ENCODE results near the gene PLSCR1.
A peak's percentile ranks its signal among the peaks of the same experiment; 100 is the strongest.

The PLSCR1 gene

DNA sequence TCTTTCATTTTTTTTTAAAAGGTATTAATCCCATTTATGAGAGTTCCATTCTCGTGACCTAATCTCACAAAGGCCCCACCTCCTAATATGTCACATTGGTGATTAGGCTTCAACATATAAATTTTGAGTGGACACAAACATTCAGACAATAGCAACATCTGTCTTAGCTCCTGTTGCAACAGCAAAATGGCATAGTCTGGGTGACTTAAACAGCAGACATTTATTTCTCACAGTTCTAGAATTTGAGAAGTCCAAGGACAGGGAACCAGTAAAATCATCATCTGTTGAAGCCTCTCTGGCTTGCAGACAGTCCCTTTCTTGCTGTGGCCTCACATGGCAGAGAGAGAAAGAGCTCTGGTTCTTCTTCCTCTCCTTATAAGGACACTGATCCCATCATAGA is 71.8 kb downstream of the PLSCR1 start:
- peaks cover 20% of the 10 kb centered on the region for H3K4me1 ChIP-seq (ENCODE audit: control insufficient read depth, low read length)
- peaks cover 13% of the 10 kb centered on the region for H3F3A ChIP-seq (ENCODE audit: control insufficient read depth, insufficient read depth)
- no peaks in the 10 kb centered on the region for H3K36me3 ChIP-seq (ENCODE audit: control insufficient read depth, low read length)
- no peak overlapping the region for H3K4me3 ChIP-seq (ENCODE audit: low read length)
- H3K27ac ChIP-seq (ENCODE audit: low read depth, low read length): no peak overlapping the region
- H3K9me3 ChIP-seq (ENCODE audit: control insufficient read depth, insufficient read depth, low read length): no peaks in the 10 kb centered on the region
- no peaks in the 10 kb centered on the region for H4K20me1 ChIP-seq (ENCODE audit: control insufficient read depth, insufficient read depth, low read depth, low read length)
- no peaks in the 10 kb centered on the region for H3K9me2 ChIP-seq (replicated peaks; ENCODE audit: control insufficient read depth, low read length)
- H3K4me2 ChIP-seq (ENCODE audit: low read length): no peak overlapping the region
- TF ChIP-seq EZH2phosphoT487 (IDR thresholded peaks at IDR 0.05; ENCODE audit: borderline replicate concordance, low read length): no peak
- TF ChIP-seq, protein P1, sequence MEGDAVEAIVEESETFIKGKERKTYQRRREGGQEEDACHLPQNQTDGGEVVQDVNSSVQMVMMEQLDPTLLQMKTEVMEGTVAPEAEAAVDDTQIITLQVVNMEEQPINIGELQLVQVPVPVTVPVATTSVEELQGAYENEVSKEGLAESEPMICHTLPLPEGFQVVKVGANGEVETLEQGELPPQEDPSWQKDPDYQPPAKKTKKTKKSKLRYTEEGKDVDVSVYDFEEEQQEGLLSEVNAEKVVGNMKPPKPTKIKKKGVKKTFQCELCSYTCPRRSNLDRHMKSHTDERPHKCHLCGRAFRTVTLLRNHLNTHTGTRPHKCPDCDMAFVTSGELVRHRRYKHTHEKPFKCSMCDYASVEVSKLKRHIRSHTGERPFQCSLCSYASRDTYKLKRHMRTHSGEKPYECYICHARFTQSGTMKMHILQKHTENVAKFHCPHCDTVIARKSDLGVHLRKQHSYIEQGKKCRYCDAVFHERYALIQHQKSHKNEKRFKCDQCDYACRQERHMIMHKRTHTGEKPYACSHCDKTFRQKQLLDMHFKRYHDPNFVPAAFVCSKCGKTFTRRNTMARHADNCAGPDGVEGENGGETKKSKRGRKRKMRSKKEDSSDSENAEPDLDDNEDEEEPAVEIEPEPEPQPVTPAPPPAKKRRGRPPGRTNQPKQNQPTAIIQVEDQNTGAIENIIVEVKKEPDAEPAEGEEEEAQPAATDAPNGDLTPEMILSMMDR (IDR thresholded peaks at IDR 0.05; ENCODE audit: low read depth, low read length, poor library complexity, severe bottlenecking): no peak
- no peaks in the 10 kb centered on the region for H3K27me3 ChIP-seq (ENCODE audit: control insufficient read depth, low read length)
- H3K79me2 ChIP-seq (ENCODE audit: control insufficient read depth, low read length): no peaks in the 10 kb centered on the region

DNA sequence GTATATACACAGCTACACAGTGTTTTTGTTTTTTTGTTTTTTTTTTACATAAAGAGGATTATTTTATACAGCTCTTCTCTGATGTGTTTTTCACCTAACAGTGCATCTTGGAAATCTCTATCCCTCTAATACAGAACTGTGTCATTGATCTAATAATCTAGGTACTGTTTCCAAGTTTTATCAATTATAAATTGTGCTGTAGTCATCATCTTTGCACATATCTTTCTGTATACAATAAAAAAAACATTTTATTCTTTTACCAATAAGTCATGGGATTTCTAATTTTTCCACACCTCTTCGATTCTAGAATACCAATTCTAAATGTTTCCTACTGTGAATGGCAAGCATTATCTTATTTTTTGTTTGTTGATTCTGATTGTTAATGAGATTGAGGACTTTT is 73.4 kb downstream of the PLSCR1 start:
- Histone ChIP-seq H3K9me3 (ENCODE audit: control insufficient read depth, insufficient read depth, low read length) (no peaks in the 10 kb centered on the region), H3K27me3 (ENCODE audit: control insufficient read depth, low read length) (no peaks in the 10 kb centered on the region), H3K79me2 (ENCODE audit: control insufficient read depth, low read length) (no peaks in the 10 kb centered on the region), H3F3A (ENCODE audit: control insufficient read depth, insufficient read depth) (peaks cover 13% of the 10 kb centered on the region), H3K4me1 (ENCODE audit: control insufficient read depth, low read length) (peaks cover 20% of the 10 kb centered on the region), H3K36me3 (ENCODE audit: control insufficient read depth, low read length) (no peaks in the 10 kb centered on the region), H3K9me2 (replicated peaks; ENCODE audit: control insufficient read depth, low read length) (no peaks in the 10 kb centered on the region), H3K4me2 (ENCODE audit: low read length) (no peak overlapping the region), H4K20me1 (ENCODE audit: control insufficient read depth, insufficient read depth, low read depth, low read length) (no peaks in the 10 kb centered on the region), H3K4me3 (ENCODE audit: low read length) (no peak overlapping the region), H3K27ac (ENCODE audit: low read depth, low read length) (no peak overlapping the region)
- TF ChIP-seq, protein P1 (IDR thresholded peaks at IDR 0.05; ENCODE audit: low read depth, low read length, poor library complexity, severe bottlenecking): no peak
- no peak for TF ChIP-seq EZH2phosphoT487 (IDR thresholded peaks at IDR 0.05; ENCODE audit: borderline replicate concordance, low read length)

DNA sequence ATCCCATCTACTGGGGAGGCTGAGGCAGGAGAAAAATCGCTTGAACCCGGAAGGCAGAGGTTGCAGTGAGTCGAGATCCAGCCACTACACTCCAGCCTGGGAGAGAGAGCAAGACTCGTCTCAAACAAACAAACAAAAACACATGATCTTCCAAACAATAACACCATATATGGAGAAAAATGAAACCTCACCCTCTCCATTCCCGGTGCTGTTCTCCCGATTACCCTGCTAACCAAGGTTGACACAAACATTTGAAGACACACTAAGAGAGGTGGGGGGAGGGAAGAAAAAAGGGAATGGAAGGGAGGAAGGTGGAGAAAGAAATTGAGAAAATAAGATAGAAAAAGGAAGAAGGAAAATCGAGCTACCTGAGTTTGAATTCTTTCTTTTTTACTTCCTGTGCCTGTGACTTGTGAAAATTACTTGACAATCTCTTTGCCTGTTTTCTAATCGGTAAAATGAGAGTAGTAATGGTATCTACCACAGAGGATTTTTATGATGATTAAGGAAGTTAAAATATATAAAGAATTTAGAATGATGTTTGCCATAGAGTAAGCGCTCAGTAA is 73.9 kb downstream of the PLSCR1 start:
- peak overlapping the region; percentile 90 for H3K4me2 ChIP-seq (ENCODE audit: low read length)
- H3K79me2 ChIP-seq (ENCODE audit: control insufficient read depth, low read length): no peaks in the 10 kb centered on the region
- no peak overlapping the region for H3K27ac ChIP-seq (ENCODE audit: low read depth, low read length)
- TF ChIP-seq EZH2phosphoT487 (IDR thresholded peaks at IDR 0.05; ENCODE audit: borderline replicate concordance, low read length): no peak
- TF ChIP-seq, protein P1 (IDR thresholded peaks at IDR 0.05; ENCODE audit: low read depth, low read length, poor library complexity, severe bottlenecking): no peak
- no peaks in the 10 kb centered on the region for H3K9me3 ChIP-seq (ENCODE audit: control insufficient read depth, insufficient read depth, low read length)
- peaks cover 20% of the 10 kb centered on the region for H3K4me1 ChIP-seq (ENCODE audit: control insufficient read depth, low read length)
- no peaks in the 10 kb centered on the region for H3K27me3 ChIP-seq (ENCODE audit: control insufficient read depth, low read length)
- no peaks in the 10 kb centered on the region for H3K36me3 ChIP-seq (ENCODE audit: control insufficient read depth, low read length)
- H3K4me3 ChIP-seq (ENCODE audit: low read length): peak overlapping the region; percentile 74
- H4K20me1 ChIP-seq (ENCODE audit: control insufficient read depth, insufficient read depth, low read depth, low read length): no peaks in the 10 kb centered on the region
- no peaks in the 10 kb centered on the region for H3K9me2 ChIP-seq (replicated peaks; ENCODE audit: control insufficient read depth, low read length)
- peaks cover 13% of the 10 kb centered on the region for H3F3A ChIP-seq (ENCODE audit: control insufficient read depth, insufficient read depth)
